ENCODE results near the gene SCFD2.
"Not testable (repeated sequence)": the region's sequence is repeated elsewhere in the genome, so short reads cannot be mapped to it uniquely, and the experiment has no call there.

SCFD2 gene

GRCh38 chr4:53238352-53238751 is 127.5 kb downstream of the SCFD2 start:
- not testable (repeated sequence) for DNase-seq (ENCODE audit: low read depth in 2 of 2)

GRCh38 chr4:53237811-53238210 is 128.1 kb downstream of the SCFD2 start:
- DNase-seq (ENCODE audit: low read depth in 2 of 2), result not testable (repeated sequence)

GRCh38 chr4:53236624-53237023 is 129.2 kb downstream of the SCFD2 start:
- DNase-seq (ENCODE audit: low read depth in 2 of 2), result not testable (repeated sequence)

GRCh38 chr4:53235547-53235946 is 130.3 kb downstream of the SCFD2 start:
- DNase-seq (ENCODE audit: low read depth in 2 of 2), result no peak

- no peak for DNase-seq (ENCODE audit: low read depth in 2 of 2)
Observed at GRCh38 chr4:53234669-53235068, 131.2 kb downstream of the SCFD2 start.

GRCh38 chr4:53234111-53234510 is 131.8 kb downstream of the SCFD2 start:
- DNase-seq (ENCODE audit: low read depth in 2 of 2), result no peak

GRCh38 chr4:53233114-53233795 is 132.6 kb downstream of the SCFD2 start:
- DNase-seq (ENCODE audit: low read depth in 2 of 2), result no peak

- DNase-seq (ENCODE audit: low read depth in 2 of 2), result no peak
Observed at GRCh38 chr4:53232371-53232770, 133.5 kb downstream of the SCFD2 start.

- no peak for DNase-seq (ENCODE audit: low read depth in 2 of 2)
Observed at GRCh38 chr4:53228036-53228435, 137.8 kb downstream of the SCFD2 start.

GRCh38 chr4:53227451-53227850 is 138.4 kb downstream of the SCFD2 start:
- DNase-seq (ENCODE audit: low read depth in 2 of 2), result no peak

GRCh38 chr4:53221832-53222480 is 143.9 kb downstream of the SCFD2 start:
- no peak for DNase-seq (ENCODE audit: low read depth in 2 of 2)

GRCh38 chr4:53219148-53219547 is 146.7 kb downstream of the SCFD2 start:
- not testable (repeated sequence) for DNase-seq (ENCODE audit: low read depth in 2 of 2)

- DNase-seq (ENCODE audit: low read depth in 2 of 2), result no peak
Observed at GRCh38 chr4:53208753-53209152, 157.1 kb downstream of the SCFD2 start.

GRCh38 chr4:53205970-53206369 is 159.9 kb downstream of the SCFD2 start:
- DNase-seq (ENCODE audit: low read depth in 2 of 2), result no peak

GRCh38 chr4:53199356-53199755 is 166.5 kb downstream of the SCFD2 start:
- DNase-seq (ENCODE audit: low read depth in 2 of 2), result no peak

GRCh38 chr4:53197772-53198142 is 168.1 kb downstream of the SCFD2 start:
- DNase-seq (ENCODE audit: low read depth in 2 of 2), result no peak

GRCh38 chr4:53196882-53197771 is 168.7 kb downstream of the SCFD2 start:
- no peak for DNase-seq (ENCODE audit: low read depth in 2 of 2)

GRCh38 chr4:53195815-53196661 is 169.8 kb downstream of the SCFD2 start:
- no peak for DNase-seq (ENCODE audit: low read depth in 2 of 2)

- DNase-seq (ENCODE audit: low read depth in 2 of 2), result no peak
Observed at GRCh38 chr4:53194727-53195126, 171.1 kb downstream of the SCFD2 start.

- DNase-seq (ENCODE audit: low read depth in 2 of 2), result no peak
Observed at GRCh38 chr4:53193111-53193510, 172.8 kb downstream of the SCFD2 start.

- DNase-seq (ENCODE audit: low read depth in 2 of 2), result no peak
Observed at GRCh38 chr4:53192496-53192895, 173.4 kb downstream of the SCFD2 start.

GRCh38 chr4:53191997-53192396 is 173.9 kb downstream of the SCFD2 start:
- no peak for DNase-seq (ENCODE audit: low read depth in 2 of 2)

All from stimulated activated CD4-positive, alpha-beta T cell treated with anti-CD3 and anti-CD28 coated beads, Interleukin-12 subunit alpha, Interleukin-12 subunit beta, amount 100 ng/mL, for 24 hours (primary cell).